CD4-positive, alpha-beta T cell treated with Interleukin-6 for 4 hours (primary cell): ENCODE measurements around the gene URM1.

ENCODE experiments used
- DNase-seq: peaks from one replicate; pipeline ENCODE4 v3.0.0-alpha.2; 2020; ENCODE audit warnings: mixed read lengths

The URM1 gene

GRCh38 chr9:128349772-128350171 is 21.4 kb upstream of the URM1 start:
- no peak for DNase-seq

GRCh38 chr9:128355451-128355850 is 15.7 kb upstream of the URM1 start:
- DNase-seq, result no peak

- DNase-seq, result no peak
These were observed 13.1 kb upstream of the URM1 start for GRCh38 chr9:128358090-128358489.

- no peak for DNase-seq
These were observed 12.3 kb upstream of the URM1 start for GRCh38 chr9:128358861-128359260.

- DNase-seq, result no peak
These were observed 10.3 kb upstream of the URM1 start for GRCh38 chr9:128360826-128361225.

- DNase-seq, result no peak
These were observed 9.7 kb upstream of the URM1 start for GRCh38 chr9:128361296-128361985.

GRCh38 chr9:128361986-128362646 is 9.1 kb upstream of the URM1 start:
- peak; percentile 77 for DNase-seq

- DNase-seq, result no peak
These were observed 8.4 kb upstream of the URM1 start for GRCh38 chr9:128362774-128363173.

GRCh38 chr9:128365525-128365924 is 5.6 kb upstream of the URM1 start:
- no peak for DNase-seq

- DNase-seq, result no peak
These were observed 2.0 kb upstream of the URM1 start for GRCh38 chr9:128369024-128369706.

- DNase-seq, result no peak
These were observed 815 bp upstream of the URM1 start for GRCh38 chr9:128370367-128370751.

- no peak for DNase-seq
These were observed 500 bp downstream of the URM1 start for GRCh38 chr9:128371630-128372117.

- DNase-seq, result no peak
These were observed 1.0 kb downstream of the URM1 start for GRCh38 chr9:128372188-128372641.

GRCh38 chr9:128372784-128373183 is 1.6 kb downstream of the URM1 start:
- DNase-seq, result no peak

GRCh38 chr9:128374221-128374675 is 3.1 kb downstream of the URM1 start:
- no peak for DNase-seq

GRCh38 chr9:128375865-128376264 is 4.7 kb downstream of the URM1 start:
- no peak for DNase-seq

- no peak for DNase-seq
These were observed 11.1 kb downstream of the URM1 start for GRCh38 chr9:128382261-128382660.

- DNase-seq, result no peak
These were observed 12.0 kb downstream of the URM1 start for GRCh38 chr9:128383007-128383753.

- no peak for DNase-seq
These were observed 12.6 kb downstream of the URM1 start for GRCh38 chr9:128383791-128384190.

GRCh38 chr9:128384801-128385495 is 13.8 kb downstream of the URM1 start:
- no peak for DNase-seq

- DNase-seq, result no peak
These were observed 14.6 kb downstream of the URM1 start for GRCh38 chr9:128385496-128386460.
